ENCODE results near the gene MYOT. TPM values are rescaled to one million over a fixed set of nuclear protein-coding genes. Genes with fewer than 3 reads are reported as not detected.
A peak's percentile ranks its signal among the peaks of the same experiment; 100 is the strongest.
"Not testable (repeated sequence)": the region's sequence is repeated elsewhere in the genome, so short reads cannot be mapped to it uniquely, and the experiment has no call there.

Gene MYOT
- total RNA-seq, 2 donors from 2014 or later, result 29.7 to 55.4 TPM

GRCh38 chr5:137856916-137857862 is 10.5 kb upstream of the MYOT start:
- Histone ChIP-seq H3K4me1 (peaks cover 0 to 29% of the 10 kb centered on the region in 2 donors), H3K9me3 (no peaks in the 10 kb centered on the region), H3K27me3 (no peaks in the 10 kb centered on the region), H3K27ac (peak overlapping the region; percentile 62 to 78), H3K36me3 (no peaks in the 10 kb centered on the region), H3K4me3 (peak overlapping the region; percentile 20 to 26)
- TF ChIP-seq CTCF (IDR thresholded peaks at IDR 0.05), result no peak
- DNase-seq (ENCODE audit: low spot score), result no peak

DNA sequence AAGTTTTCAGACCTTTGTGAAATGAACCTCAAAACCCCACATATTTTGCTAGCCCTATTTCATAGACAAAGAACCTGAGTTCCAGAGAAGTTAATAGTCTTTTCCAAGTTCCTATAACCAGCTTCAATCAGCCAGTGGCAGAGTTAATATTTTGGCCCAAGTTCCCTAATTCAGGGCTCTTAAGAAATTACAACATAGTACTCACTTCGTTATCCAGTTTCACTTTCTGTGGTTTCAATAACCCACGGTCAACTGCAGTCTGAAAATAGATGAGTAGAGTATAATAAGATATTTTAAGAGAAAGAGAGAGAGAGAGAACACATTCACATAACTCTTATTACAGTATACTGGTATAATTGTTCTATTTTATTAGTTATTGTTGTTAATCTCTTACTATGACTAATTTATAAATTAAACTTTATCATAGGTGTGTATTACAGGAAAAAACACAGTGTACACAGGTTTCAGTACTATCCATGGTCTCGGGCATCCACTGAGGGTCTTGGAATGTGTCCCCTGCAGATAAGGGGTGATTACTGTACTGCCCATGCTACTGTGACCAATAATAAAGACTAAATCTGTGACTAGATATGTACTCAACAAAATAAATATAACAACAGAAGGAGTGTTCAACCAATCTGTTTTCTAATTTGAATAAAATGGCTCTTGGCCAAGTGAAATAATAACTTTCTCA is 9.3 kb upstream of the MYOT start:
- H3K27me3 ChIP-seq, result no peaks in the 10 kb centered on the region
- peaks cover 0 to 29% of the 10 kb centered on the region in 2 donors for H3K4me1 ChIP-seq
- H3K4me3 ChIP-seq, result peak overlapping the region; percentile 20 to 26
- H3K9me3 ChIP-seq, result no peaks in the 10 kb centered on the region
- no peaks in the 10 kb centered on the region for H3K36me3 ChIP-seq
- DNase-seq (ENCODE audit: low spot score), result no peak
- H3K27ac ChIP-seq, result peak overlapping the region; percentile 62 to 78
- TF ChIP-seq CTCF (IDR thresholded peaks at IDR 0.05), result no peak

GRCh38 chr5:137858954-137859353 is 8.7 kb upstream of the MYOT start:
- no peaks in the 10 kb centered on the region for H3K36me3 ChIP-seq
- TF ChIP-seq CTCF (IDR thresholded peaks at IDR 0.05), result no peak
- H3K4me3 ChIP-seq, result no peak overlapping the region
- H3K27ac ChIP-seq, result peak overlapping the region; percentile 62 to 78
- H3K27me3 ChIP-seq, result no peaks in the 10 kb centered on the region
- H3K4me1 ChIP-seq, result peaks cover 0 to 29% of the 10 kb centered on the region in 2 donors
- H3K9me3 ChIP-seq, result no peaks in the 10 kb centered on the region
- DNase-seq (ENCODE audit: low spot score), result no peak

GRCh38 chr5:137862251-137862650 is 5.4 kb upstream of the MYOT start:
- no peaks in the 10 kb centered on the region for H3K36me3 ChIP-seq
- H3K4me3 ChIP-seq, result no peak overlapping the region
- no peak for TF ChIP-seq CTCF (IDR thresholded peaks at IDR 0.05)
- no peaks in the 10 kb centered on the region for H3K9me3 ChIP-seq
- no peak for DNase-seq (ENCODE audit: low spot score)
- H3K27me3 ChIP-seq, result no peaks in the 10 kb centered on the region
- H3K27ac ChIP-seq, result no peak overlapping the region
- H3K4me1 ChIP-seq, result peaks cover 0 to 18% of the 10 kb centered on the region in 2 donors

GRCh38 chr5:137863653-137864052 is 4.0 kb upstream of the MYOT start:
- H3K27me3 ChIP-seq; DNase-seq (ENCODE audit: low spot score); H3K36me3 ChIP-seq; H3K4me3 ChIP-seq; H3K27ac ChIP-seq; H3K9me3 ChIP-seq; H3K4me1 ChIP-seq: not testable (repeated sequence)

All from right atrium auricular region (tissue), 2 donors.